Measurements from ENCODE around the gene TNFSF15.

TNFSF15 gene

DNA sequence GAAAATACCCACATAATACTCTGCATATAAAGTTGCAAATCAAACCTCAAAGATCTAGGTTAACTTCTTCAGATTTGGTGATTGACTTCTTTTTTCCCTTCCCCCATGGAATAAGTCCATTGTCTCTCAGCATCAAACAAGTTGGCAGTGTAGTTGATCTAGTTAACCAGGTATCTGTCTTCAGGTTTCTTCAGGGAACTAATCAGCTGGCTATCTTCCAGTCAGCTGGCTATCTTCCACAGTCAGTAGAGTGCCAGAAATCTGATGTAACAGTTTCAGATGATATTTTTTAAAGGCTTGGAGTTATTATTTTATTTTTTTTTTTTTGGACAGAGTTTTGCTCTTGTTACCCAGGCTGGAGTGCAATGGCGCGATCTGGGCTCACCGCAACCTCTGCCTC is 16.8 kb downstream of the TNFSF15 start:
- DNase-seq = no peak
- Mint-ChIP-seq H3K36me3 (peaks cover 42% of the 10 kb centered on the region), H3K27me3 (peaks cover 3% of the 10 kb centered on the region), H3K4me3 (no peak overlapping the region), H3K9me3 (no peaks in the 10 kb centered on the region), H3K27ac (no peak overlapping the region), H3K4me1 (no peaks in the 10 kb centered on the region)
- CTCF ChIA-PET = no interaction called here

DNA sequence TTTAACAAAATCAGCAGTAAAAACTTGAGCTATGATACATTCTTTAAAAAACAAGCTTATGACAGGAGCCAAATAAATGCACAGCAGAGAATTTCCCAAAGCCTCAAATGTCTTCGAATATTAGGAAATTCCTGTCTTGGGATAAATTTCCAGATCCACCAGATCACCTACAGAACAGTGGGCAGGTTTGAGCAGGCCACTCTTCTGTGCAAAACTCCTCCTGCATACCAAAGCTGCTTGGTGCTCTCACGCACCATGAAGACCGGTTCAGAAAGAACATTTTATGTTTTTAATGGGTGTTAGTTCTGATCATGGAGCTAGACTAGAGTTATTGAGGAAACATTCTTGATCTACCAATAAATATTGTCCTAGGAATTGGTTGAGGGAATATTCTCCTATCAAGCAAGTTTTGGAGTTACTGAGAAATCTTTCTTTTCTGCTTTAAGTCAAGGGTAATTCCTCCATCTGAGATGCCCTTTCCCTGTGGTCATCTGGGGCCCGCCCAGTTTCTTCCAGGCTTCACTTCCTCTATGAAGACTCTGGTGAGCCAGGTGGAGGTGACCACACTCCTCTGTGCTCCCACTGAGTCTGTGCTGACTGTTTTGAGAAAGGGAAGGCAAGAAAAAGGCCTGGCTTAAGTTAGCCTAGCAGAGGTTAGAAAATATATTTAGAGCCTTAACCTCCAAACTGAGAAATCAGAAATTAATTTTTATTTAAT is 17.9 kb downstream of the TNFSF15 start:
- CTCF ChIA-PET = no interaction called here

DNA sequence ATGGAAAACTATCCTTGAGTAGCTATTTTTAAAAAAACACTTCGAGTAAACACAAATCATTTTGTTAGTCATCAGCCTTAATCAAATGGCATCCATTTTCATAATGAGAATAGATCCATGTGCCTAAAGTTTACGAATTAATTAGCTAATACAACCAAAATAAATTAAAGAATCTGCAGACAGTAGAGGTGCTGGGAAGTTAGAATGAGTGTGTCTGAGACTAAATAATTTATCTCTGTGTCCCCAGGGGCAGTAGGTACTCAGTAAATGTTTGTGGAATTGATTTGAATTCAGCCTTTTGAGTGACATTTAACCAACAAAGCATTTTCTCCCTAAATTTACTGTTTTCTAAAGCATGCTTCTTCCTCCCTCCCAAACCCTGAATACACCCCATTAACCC is 18.6 kb downstream of the TNFSF15 start:
- CTCF ChIA-PET = no interaction called here
- Mint-ChIP-seq H3K9me3 (no peaks in the 10 kb centered on the region), H3K4me1 (no peaks in the 10 kb centered on the region), H3K4me3 (no peak overlapping the region), H3K36me3 (peaks cover 36% of the 10 kb centered on the region), H3K27me3 (peaks cover 3% of the 10 kb centered on the region), H3K27ac (no peak overlapping the region)
- no peak for DNase-seq

More for the DNA sequence above, 17.9 kb downstream of the TNFSF15 start:
- no peak for DNase-seq
- Mint-ChIP-seq H3K27me3 (peaks cover 3% of the 10 kb centered on the region), H3K9me3 (no peaks in the 10 kb centered on the region), H3K27ac (no peak overlapping the region), H3K36me3 (peaks cover 43% of the 10 kb centered on the region), H3K4me1 (no peaks in the 10 kb centered on the region), H3K4me3 (no peak overlapping the region)

DNA sequence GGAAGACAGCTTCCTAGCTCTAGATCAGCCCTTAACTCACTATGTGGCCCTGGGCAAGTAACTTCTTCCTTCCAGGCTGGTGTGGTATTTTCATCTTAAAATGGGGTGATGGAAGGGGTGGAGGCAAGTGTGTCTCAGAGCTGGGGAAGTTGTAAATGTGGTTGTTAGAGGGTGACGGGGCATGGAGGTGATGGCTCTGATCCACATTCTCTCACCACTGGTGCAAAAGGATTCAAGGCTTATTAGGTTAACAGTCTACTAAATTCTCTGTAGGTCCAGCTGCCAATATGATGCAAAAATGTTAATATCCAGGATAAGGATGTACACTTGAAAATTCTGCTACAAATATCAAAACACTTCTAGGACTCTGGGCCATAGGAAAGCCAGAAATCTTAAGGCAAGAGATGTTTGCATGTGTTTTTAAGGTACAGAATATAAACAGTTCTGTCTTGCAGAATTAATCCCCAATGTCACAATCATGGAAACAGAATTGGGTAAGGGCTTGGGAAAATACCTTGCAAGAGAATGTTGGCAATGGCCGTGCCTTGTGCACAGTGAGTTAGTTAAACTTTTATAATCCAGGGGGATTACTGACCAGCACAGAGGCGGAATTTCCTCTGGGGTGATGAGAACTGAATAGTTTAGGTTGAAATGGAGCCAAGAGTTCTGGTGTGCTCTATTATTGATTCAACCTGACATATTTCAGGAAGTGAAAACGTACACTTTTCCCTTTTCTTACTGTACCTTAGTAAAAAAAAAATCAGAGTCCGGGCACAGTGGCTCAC is 19.8 kb downstream of the TNFSF15 start:
- no peak overlapping the region for H3K4me3 Mint-ChIP-seq
- H3K9me3 Mint-ChIP-seq = peaks cover 5% of the 10 kb centered on the region
- H3K27ac Mint-ChIP-seq = no peak overlapping the region
- no peak for DNase-seq
- CTCF ChIA-PET = interaction anchor here (0.7 kb wide), 1 partner anchor 104 kb away, joined by 3 read pairs; the partner anchor contains the start of gene TEX48
- no peaks in the 10 kb centered on the region for H3K4me1 Mint-ChIP-seq
- peaks cover 27% of the 10 kb centered on the region for H3K36me3 Mint-ChIP-seq
- peaks cover 3% of the 10 kb centered on the region for H3K27me3 Mint-ChIP-seq

DNA sequence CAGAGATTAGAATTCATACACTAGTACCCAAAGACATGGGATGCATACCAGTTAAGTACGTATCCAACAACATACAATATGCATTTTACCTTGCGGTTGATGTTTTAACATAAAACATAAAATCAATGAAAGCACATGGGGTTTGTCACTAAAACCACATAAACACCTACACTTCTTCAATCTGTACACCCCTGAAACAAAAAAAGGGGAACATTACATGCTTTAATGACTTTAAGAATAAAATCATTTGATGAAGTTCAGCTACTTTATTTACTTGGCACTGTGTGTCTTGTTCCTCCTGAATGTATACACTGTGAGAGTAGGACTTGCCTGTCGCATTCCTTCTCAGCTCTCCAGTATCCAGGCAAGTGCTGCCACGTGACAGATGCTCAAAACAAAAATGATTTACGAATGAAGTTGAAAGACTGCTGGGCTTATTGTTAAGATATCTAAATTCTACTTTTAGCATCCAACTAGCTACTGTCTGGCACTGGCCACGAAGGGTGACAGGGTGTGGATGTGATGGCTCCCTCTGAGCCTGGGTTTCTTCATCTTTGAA is 21.0 kb downstream of the TNFSF15 start:
- no peak overlapping the region for H3K4me3 Mint-ChIP-seq
- peaks cover 5% of the 10 kb centered on the region for H3K9me3 Mint-ChIP-seq
- CTCF ChIA-PET = no interaction called here
- H3K4me1 Mint-ChIP-seq = no peaks in the 10 kb centered on the region
- DNase-seq = no peak
- no peak overlapping the region for H3K27ac Mint-ChIP-seq
- peaks cover 16% of the 10 kb centered on the region for H3K36me3 Mint-ChIP-seq
- peaks cover 3% of the 10 kb centered on the region for H3K27me3 Mint-ChIP-seq

DNA sequence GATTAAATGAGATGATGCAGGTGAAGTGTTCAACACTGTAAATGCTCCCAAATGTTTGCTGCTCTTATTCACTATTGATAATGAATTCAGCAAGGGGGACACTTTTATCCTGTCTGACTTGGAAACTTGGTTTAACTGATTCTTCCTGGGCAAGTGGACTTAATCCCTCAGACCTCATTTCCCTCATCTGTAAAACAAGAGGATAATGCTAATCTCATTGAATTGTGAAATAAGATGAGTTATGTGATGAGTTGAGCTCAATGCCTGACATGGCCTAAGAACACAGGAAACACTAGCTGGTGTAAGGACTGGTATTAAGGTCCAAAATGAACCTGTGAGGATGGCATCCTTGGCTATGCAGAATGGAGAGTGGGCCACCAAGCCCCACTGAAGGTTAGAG is 23.3 kb downstream of the TNFSF15 start:
- no peak for DNase-seq
- CTCF ChIA-PET = no interaction called here
- peaks cover 5% of the 10 kb centered on the region for H3K9me3 Mint-ChIP-seq
- peaks cover 4% of the 10 kb centered on the region for H3K4me1 Mint-ChIP-seq
- H3K27me3 Mint-ChIP-seq = peaks cover 15% of the 10 kb centered on the region
- H3K27ac Mint-ChIP-seq = no peak overlapping the region
- peaks cover 9% of the 10 kb centered on the region for H3K36me3 Mint-ChIP-seq
- H3K4me3 Mint-ChIP-seq = no peak overlapping the region

DNA sequence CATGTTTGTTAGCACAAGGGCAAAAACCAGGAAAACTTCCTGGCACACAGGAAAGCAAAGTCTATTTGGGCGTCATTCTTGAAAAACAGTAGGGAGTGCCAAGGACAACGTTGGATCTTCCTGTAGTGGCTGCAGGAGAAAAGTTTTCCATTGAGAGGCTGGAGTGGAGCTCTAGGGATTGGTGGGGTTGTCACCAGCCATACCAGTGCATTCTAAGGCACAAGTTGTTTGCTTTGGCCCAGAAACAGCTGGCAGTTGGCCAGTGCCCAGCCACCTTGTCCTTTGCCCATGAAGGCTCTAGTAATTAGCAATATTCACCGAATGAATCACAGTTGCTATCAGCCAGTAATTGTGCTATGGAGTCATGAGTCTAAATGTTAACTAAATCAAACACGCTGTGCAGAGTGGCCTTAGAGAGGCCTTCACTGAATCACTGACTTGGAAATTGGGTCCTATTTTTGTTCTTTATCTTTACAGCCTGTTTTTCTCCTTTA is 26.4 kb downstream of the TNFSF15 start:
- peaks cover 5% of the 10 kb centered on the region for H3K9me3 Mint-ChIP-seq
- DNase-seq = no peak
- peaks cover 30% of the 10 kb centered on the region for H3K4me1 Mint-ChIP-seq
- CTCF ChIA-PET = no interaction called here
- H3K4me3 Mint-ChIP-seq = no peak overlapping the region
- H3K27ac Mint-ChIP-seq = no peak overlapping the region
- peaks cover 23% of the 10 kb centered on the region for H3K27me3 Mint-ChIP-seq
- H3K36me3 Mint-ChIP-seq = peaks cover 8% of the 10 kb centered on the region

DNA sequence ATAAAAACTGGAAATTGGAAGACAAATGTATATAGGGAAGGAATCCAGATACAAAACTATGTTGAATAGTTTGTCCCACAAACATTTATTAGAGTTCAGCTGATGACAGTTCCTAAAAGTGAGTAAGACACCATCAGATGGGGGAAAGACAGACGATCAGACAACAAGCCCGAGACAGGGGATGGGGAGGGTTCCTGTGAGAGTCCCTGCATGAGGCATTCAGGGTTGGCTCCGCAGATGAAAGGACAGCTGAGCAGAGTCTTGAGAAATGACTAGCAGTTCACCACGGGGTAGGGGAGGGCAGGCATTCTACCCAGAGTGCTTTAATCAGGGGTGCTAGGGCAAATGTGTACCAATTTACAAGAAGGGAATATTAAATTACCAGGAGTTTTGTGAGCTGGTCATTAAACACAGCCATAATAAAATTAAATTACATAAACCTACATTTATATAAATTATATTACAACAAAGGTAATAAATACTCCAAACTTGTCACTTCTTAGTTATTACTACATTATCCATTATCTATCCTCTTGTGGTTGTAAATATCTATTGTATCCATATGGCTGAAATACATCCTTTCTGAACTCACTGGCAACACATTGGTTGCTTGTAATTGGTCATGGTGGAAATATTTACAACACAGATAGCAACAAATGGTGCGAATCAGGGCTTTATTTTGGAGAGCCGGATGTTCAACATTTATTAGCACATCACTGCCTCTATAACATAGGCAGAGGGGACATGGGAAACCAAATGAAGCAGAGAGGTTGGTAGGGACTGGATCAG is 27.8 kb downstream of the TNFSF15 start:
- Mint-ChIP-seq H3K9me3 (peaks cover 5% of the 10 kb centered on the region), H3K4me3 (no peak overlapping the region), H3K36me3 (peaks cover 6% of the 10 kb centered on the region), H3K27me3 (peaks cover 23% of the 10 kb centered on the region), H3K27ac (no peak overlapping the region), H3K4me1 (peaks cover 33% of the 10 kb centered on the region)
- DNase-seq = peak; percentile 58
- CTCF ChIA-PET = interaction anchor here (0.6 kb wide), 2 partner anchors 29 to 236 kb away, joined by 3 to 4 read pairs; no protein-coding TSS in a partner anchor

DNA sequence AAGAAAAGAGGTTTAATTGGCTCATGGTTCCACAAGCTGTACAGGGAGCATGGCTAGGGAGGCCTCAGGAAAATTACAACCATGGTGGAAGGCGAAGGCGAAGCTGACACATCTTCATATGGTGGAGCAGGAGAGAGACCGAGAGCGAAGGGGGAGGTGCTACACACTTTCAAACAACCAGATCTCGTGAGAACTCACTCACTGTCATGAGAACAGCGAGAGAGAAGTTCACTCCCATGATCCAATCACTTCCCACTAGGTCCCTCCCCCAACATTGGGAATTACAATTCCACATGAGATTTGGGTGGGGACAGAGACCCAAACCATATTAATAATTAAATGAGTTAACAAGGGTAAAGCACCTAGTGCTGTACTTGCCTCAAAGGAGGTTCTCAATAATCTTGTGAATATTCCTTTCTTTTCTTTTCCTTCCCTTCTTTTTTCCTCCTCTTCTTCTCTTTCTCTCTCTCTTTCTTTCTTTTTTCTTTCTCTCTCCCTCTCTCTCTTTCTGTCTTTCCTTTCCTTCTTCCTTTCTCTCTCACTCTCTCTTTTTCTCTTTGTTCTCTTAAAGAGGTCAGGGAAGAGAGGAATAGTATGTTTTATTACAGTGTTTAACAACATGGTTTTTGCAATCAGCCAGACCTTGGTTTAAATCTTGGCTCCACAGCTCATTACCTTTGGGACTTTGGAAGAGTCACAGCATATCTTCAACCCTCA is 29.0 kb downstream of the TNFSF15 start:
- no peak for DNase-seq
- H3K27me3 Mint-ChIP-seq = peaks cover 23% of the 10 kb centered on the region
- peaks cover 6% of the 10 kb centered on the region for H3K36me3 Mint-ChIP-seq
- no peak overlapping the region for H3K4me3 Mint-ChIP-seq
- no peak overlapping the region for H3K27ac Mint-ChIP-seq
- peaks cover 33% of the 10 kb centered on the region for H3K4me1 Mint-ChIP-seq
- CTCF ChIA-PET = interaction anchor here (0.9 kb wide), 1 partner anchor 134 kb away, joined by 3 read pairs; no protein-coding TSS in a partner anchor
- peaks cover 5% of the 10 kb centered on the region for H3K9me3 Mint-ChIP-seq

DNA sequence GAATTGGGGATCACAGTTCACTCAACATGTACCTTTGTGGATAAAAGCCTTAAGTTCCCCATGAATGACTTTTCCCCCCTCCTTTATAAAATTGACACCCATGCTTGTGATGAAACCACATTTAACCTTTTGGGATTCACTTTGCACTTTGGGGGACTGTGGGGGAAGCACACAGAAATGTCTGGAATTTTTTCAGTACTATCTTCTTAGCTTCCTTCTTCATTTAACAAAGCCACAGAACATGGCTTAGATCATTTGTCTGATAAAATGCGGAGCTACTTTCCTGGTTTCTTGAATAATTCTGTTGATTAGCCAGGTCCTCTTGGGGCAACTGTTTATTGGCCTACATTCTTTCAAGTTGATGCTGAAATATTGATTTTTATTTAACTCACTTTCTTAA is 29.9 kb downstream of the TNFSF15 start:
- H3K27me3 Mint-ChIP-seq = peaks cover 23% of the 10 kb centered on the region
- CTCF ChIA-PET = interaction anchor here (0.9 kb wide), 1 partner anchor 135 kb away, joined by 3 read pairs; no protein-coding TSS in a partner anchor
- peaks cover 33% of the 10 kb centered on the region for H3K4me1 Mint-ChIP-seq
- DNase-seq = no peak
- peaks cover 6% of the 10 kb centered on the region for H3K36me3 Mint-ChIP-seq
- no peak overlapping the region for H3K27ac Mint-ChIP-seq
- H3K4me3 Mint-ChIP-seq = no peak overlapping the region
- H3K9me3 Mint-ChIP-seq = no peaks in the 10 kb centered on the region

DNA sequence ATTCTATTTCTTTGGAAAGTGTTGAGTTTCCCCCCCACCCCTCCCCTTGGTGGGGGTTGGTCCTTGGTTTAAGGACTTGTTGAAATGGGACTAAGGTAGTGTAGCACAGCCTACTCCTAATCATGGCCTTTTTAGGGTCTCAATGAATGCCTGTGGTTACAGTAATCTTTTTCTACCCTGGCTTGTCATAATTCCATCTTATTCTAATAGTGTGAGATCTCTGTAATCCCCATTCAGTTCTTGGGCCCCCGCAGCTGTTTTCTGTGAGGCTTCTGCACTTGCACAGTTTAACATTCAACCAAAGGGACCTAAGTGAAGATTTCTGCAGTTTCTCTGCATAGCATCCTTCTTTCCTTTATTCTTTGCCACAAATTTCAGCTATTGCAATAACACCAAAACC is 30.7 kb downstream of the TNFSF15 start:
- Mint-ChIP-seq H3K4me3 (no peak overlapping the region), H3K27ac (no peak overlapping the region), H3K9me3 (no peaks in the 10 kb centered on the region), H3K36me3 (peaks cover 6% of the 10 kb centered on the region), H3K27me3 (peaks cover 23% of the 10 kb centered on the region), H3K4me1 (peaks cover 33% of the 10 kb centered on the region)
- CTCF ChIA-PET = interaction anchor here (0.9 kb wide), 1 partner anchor 93 kb away, joined by 4 read pairs; the partner anchor contains the start of gene TEX48
- DNase-seq = no peak

DNA sequence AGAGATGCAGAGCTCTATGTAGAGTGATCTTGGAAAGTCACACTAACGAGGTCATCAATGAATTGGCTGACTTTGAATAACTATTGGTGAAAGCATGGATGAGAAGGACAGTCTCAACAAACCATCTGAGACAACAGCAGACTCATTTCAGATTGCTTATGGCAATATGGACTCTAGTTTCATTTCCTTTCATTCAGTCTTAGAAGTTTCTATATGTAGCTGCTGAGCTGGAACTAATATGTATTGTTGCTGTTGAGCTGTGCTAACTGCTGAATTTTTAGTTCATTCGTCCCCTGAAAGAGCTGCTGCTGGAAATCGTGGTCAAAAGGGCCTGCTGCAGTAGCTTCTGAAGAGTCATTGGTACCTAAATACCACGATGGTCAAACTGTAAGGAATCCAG is 31.3 kb downstream of the TNFSF15 start:
- Mint-ChIP-seq H3K4me3 (no peak overlapping the region), H3K9me3 (no peaks in the 10 kb centered on the region), H3K27me3 (peaks cover 23% of the 10 kb centered on the region), H3K4me1 (peaks cover 33% of the 10 kb centered on the region), H3K27ac (peak overlapping the region; percentile 47), H3K36me3 (peaks cover 6% of the 10 kb centered on the region)
- no peak for DNase-seq
- CTCF ChIA-PET = interaction anchor here (0.9 kb wide), 1 partner anchor 92 kb away, joined by 4 read pairs; the partner anchor contains the start of gene TEX48

DNA sequence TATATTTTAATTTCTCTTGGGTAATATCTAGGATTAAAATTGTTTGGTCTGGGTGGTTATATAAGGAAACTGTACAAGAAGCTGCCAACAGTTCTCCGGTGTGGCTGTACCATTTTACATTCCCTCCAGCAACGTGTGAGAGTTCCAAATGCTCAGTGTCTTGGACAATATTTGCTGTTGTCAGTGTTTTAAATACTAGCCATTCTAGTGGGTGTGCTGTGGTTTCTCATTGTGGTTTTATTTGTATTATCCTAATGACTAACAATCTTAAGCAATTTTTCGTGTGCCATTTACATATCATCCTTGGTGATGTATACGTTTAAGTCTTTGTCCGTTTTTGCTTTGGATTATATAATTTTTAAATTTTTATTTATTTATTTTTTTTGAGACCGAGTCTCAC is 34.0 kb downstream of the TNFSF15 start:
- no peak for DNase-seq
- Mint-ChIP-seq H3K27me3 (peaks cover 5% of the 10 kb centered on the region), H3K4me1 (peaks cover 26% of the 10 kb centered on the region), H3K36me3 (peaks cover 4% of the 10 kb centered on the region), H3K4me3 (no peak overlapping the region), H3K9me3 (no peaks in the 10 kb centered on the region), H3K27ac (no peak overlapping the region)
- CTCF ChIA-PET = no interaction called here
